ENCODE data around the gene ABTB2. TPM values are rescaled to one million over a fixed set of nuclear protein-coding genes. Genes with fewer than 3 reads are reported as not detected.

Gene ABTB2
- total RNA-seq, 2 donors from 2014 or later = 27.0 to 27.4 TPM

DNA sequence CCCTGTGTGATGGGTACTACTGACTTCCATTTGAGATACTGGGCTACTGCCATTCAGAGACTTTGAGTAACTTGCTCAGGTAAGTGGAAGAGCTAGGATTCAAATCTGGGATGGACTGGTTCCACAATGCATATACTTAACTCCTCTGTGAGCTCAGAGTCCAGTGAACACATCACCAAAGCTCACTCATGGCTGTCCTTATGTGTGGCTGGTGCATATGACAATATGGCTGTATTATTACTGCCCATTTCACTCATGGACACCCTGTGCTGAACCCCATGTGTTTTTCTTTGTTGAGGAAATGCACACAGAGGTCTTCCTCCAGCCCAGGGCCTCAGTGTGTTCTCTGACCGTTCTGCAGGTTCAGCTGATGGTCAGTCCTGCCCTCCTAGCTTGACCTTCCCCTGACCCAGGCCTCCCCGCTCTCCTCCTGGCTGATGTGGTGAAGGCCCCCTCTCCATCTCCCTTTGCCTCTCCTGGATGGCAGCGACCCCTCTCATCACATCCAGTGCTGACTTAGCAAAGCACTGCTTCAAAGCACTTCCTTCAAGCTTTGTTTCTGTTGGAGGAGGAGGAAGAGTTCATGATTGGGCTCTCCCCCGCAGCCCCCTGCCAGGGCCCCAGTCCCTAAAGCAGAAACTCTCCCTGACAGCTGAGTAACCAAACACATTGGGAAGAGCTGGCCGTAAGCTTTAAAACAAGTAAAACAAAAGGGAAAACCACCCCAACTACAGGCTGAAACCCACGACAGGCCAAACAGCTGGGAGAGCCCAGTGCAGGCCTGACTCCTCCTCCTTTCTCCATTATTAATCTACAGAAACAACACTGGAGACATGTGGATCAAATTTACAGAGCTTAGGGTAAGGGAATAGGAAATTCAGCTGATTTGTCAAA, 151.2 kb downstream of the ABTB2 start:
- TF ChIP-seq, protein P1, sequence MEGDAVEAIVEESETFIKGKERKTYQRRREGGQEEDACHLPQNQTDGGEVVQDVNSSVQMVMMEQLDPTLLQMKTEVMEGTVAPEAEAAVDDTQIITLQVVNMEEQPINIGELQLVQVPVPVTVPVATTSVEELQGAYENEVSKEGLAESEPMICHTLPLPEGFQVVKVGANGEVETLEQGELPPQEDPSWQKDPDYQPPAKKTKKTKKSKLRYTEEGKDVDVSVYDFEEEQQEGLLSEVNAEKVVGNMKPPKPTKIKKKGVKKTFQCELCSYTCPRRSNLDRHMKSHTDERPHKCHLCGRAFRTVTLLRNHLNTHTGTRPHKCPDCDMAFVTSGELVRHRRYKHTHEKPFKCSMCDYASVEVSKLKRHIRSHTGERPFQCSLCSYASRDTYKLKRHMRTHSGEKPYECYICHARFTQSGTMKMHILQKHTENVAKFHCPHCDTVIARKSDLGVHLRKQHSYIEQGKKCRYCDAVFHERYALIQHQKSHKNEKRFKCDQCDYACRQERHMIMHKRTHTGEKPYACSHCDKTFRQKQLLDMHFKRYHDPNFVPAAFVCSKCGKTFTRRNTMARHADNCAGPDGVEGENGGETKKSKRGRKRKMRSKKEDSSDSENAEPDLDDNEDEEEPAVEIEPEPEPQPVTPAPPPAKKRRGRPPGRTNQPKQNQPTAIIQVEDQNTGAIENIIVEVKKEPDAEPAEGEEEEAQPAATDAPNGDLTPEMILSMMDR (IDR thresholded peaks at IDR 0.05) = no peak
- Histone ChIP-seq H3K27ac (no peak overlapping the region), H3K9me3 (no peaks in the 10 kb centered on the region), H3K4me1 (no peaks in the 10 kb centered on the region), H3K36me3 (peaks cover 6% of the 10 kb centered on the region), H3K4me3 (no peak overlapping the region), H3K27me3 (no peaks in the 10 kb centered on the region)
- DNase-seq (ENCODE audit: low spot score) = no peak

DNA sequence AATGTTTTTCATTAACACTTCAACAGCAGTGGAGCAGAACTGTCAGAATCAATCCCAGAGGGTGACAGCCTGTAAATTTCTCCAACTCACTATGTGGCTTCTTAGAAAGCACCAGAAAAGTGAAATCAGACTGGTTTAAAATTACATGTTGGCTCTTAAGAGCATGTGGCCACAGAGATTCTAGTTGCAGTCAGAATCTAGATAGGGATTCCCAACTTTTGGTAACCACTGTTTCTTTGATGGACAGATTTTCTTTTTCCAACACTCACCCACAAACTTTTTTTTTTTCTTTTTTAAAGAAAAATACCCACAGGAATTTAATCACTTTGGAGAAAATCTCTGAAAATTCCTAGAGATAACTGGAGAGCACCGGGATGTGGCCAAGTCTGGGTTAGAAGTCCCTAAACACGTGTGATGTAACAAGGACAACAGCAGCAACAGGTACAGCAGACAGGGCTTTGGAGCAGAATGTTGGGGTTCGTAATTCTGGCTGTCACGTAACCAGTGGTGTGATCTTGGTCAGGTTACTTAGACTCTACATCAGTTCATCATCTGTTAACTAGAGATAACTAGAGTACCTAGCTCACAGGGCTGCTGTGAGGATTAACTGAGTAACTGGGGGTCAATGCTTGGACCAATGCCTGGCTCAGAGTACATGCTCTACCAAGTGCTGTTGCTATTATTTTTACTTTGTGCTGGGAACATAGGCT, 152.3 kb downstream of the ABTB2 start:
- TF ChIP-seq, protein P1 (IDR thresholded peaks at IDR 0.05) = no peak
- Histone ChIP-seq H3K9me3 (no peaks in the 10 kb centered on the region), H3K4me1 (no peaks in the 10 kb centered on the region), H3K36me3 (peaks cover 6% of the 10 kb centered on the region), H3K27me3 (no peaks in the 10 kb centered on the region), H3K4me3 (no peak overlapping the region), H3K27ac (no peak overlapping the region)
- no peak for DNase-seq (ENCODE audit: low spot score)

DNA sequence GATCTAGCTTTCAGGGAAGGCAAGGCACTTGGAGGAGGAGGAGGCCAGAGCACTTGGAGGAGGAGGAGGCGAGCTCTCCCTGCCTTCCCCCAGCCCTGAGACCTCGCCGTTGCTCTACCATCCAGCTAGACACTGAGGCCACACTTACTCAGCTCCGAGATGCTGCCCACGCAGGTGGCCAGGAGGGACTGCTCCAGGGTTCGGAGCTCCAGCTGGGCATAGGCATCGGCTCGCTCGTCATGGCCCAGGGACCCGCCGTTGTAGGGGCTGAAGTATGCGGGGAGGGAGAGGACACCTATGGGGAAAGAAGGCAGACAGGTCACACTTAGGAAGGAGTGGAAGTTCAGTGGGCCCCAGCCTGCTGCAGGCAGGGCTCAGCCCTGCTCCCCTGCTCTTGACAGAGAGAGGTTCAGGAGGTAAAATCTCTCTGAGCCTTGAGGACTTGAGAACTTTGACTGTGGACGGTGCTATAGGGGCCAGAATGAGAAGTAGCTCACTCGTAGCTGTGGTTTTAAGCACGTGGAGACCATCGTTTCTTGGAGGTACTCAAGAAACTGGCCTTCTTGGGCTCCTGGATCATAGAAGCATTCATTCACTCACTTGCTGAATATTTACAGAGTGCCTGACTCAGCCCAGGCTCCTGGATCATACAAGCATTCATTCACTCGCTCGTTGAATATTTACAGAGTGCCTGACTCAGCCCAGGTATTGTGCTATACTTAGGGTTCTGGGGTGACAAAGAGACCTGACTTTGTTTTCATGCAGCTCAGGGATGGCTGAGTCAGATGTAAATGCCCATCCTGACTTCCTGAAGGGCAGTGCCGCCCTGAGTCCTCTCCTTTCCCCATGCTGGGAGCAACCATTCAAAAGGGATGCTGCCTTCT, 153.2 kb downstream of the ABTB2 start:
- Histone ChIP-seq H3K4me3 (no peak overlapping the region), H3K9me3 (no peaks in the 10 kb centered on the region), H3K27me3 (no peaks in the 10 kb centered on the region), H3K27ac (no peak overlapping the region), H3K4me1 (no peaks in the 10 kb centered on the region), H3K36me3 (peaks cover 6% of the 10 kb centered on the region)
- no peak for DNase-seq (ENCODE audit: low spot score)
- TF ChIP-seq, protein P1 (IDR thresholded peaks at IDR 0.05) = no peak

DNA sequence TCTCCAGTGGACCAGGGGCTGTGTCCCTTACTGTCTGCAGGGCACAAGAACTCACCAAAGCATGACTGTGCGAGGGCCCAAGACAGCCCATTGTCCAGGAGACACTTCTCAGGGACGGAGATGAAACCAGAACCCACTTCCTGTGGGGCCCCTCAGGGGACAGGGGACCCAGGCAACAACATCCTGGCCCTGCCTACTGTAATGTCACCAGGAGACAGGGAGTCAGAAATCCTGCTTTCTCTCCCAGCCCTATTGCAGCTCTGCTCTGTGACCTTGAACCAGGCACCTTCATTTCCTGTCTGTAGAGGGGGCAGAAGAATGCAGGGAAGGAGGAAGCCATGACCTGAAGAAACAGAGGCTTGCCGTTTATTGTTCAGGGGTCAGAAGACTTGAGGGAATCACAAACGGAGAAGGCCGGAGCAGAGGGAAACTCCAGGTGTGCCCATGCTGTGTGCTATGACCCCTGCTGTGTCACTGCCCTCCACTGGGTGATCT, 154.4 kb downstream of the ABTB2 start:
- Histone ChIP-seq H3K9me3 (no peaks in the 10 kb centered on the region), H3K27me3 (no peaks in the 10 kb centered on the region), H3K36me3 (peaks cover 6% of the 10 kb centered on the region), H3K4me3 (no peak overlapping the region), H3K27ac (no peak overlapping the region), H3K4me1 (no peaks in the 10 kb centered on the region)
- no peak for DNase-seq (ENCODE audit: low spot score)
- TF ChIP-seq, protein P1 (IDR thresholded peaks at IDR 0.05) = no peak

DNA sequence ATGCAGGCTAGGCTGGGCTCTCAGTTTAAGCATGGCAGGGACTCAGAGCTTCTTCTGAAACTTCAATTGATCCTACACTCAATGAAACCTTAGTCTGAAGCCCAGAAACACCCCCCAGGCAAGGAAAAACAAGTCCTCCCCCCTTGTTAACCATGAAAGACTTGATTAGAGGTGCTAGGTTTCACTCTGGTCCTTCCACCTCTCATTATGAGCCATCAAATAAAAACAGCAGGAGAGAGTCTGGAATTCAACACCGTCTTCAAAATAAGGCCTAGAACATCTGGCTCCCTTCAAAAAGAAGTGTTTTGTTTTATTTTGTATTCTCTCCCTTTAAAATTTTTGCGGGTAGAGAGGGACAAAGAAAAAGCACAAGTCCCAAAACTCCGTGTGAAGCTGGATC, 156.7 kb downstream of the ABTB2 start:
- Histone ChIP-seq H3K27ac (no peak overlapping the region), H3K4me1 (no peaks in the 10 kb centered on the region), H3K4me3 (no peak overlapping the region), H3K36me3 (peaks cover 14% of the 10 kb centered on the region), H3K9me3 (no peaks in the 10 kb centered on the region), H3K27me3 (no peaks in the 10 kb centered on the region)
- no peak for DNase-seq (ENCODE audit: low spot score)
- TF ChIP-seq, protein P1 (IDR thresholded peaks at IDR 0.05) = no peak

Measured in right atrium auricular region (tissue), 2 donors.